ENCODE measurements around the gene DNAI1. TPM values are rescaled to one million over a fixed set of nuclear protein-coding genes. Genes with fewer than 3 reads are reported as not detected.
A peak's percentile ranks its signal among the peaks of the same experiment; 100 is the strongest.

Gene DNAI1
- total RNA-seq, 2 donors from 2014 or later, result 2.5 to 4.1 TPM

DNA sequence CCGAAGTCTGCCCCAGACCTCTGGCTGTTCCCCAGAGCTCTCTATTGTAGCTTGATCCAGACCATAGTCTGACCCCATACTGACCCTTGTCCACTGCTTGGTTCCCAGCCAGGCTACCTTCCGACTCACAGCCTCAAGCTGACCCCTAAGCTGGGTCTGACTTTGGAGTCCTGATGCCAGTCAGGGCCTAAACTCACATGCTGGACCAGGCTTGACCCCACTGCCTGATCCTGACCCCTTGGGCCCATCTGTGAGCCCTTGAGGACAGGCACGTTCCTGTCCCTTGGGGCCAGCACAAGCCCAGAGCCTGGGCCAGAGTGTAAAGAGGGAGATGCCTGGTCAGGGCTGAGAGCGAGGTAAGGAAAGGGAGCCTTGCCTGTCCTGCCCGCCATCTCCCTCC is 96.9 kb downstream of the DNAI1 start:
- H3K27ac ChIP-seq (ENCODE audit: low read depth, low read length), result peak overlapping the region; percentile 44
- Mint-ChIP-seq H3K27ac (no peak overlapping the region), H3K27me3 (ENCODE audit: insufficient read depth) (peaks cover 6% of the 10 kb centered on the region), H3K4me3 (no peak overlapping the region), H3K36me3 (ENCODE audit: low read depth) (no peaks in the 10 kb centered on the region), H3K4me1 (peaks cover 13% of the 10 kb centered on the region), H3K9me3 (no peaks in the 10 kb centered on the region)
- 84 to 100% methylated on average over 1 to 3 of the region's 5 CpGs for WGBS, 2 experiments (ENCODE audit: insufficient coverage in 1 of 2, insufficient read length in 1 of 2)
- H3K4me3 ChIP-seq (ENCODE audit: low read length), result no peak overlapping the region
- H3K27me3 ChIP-seq (ENCODE audit: control insufficient read depth, insufficient read depth, low read length, poor library complexity, severe bottlenecking), result no peaks in the 10 kb centered on the region
- peaks cover 9% of the 10 kb centered on the region for H3K4me1 ChIP-seq (ENCODE audit: control insufficient read depth, insufficient read depth, low read length)
- H3K9ac ChIP-seq (ENCODE audit: extremely low read depth, low read length, poor library complexity, severe bottlenecking), result no peak overlapping the region
- DNase-seq, result peak; percentile 42
- H3K9me3 ChIP-seq (ENCODE audit: control insufficient read depth, low read length), result no peaks in the 10 kb centered on the region
- TF ChIP-seq, protein P1, sequence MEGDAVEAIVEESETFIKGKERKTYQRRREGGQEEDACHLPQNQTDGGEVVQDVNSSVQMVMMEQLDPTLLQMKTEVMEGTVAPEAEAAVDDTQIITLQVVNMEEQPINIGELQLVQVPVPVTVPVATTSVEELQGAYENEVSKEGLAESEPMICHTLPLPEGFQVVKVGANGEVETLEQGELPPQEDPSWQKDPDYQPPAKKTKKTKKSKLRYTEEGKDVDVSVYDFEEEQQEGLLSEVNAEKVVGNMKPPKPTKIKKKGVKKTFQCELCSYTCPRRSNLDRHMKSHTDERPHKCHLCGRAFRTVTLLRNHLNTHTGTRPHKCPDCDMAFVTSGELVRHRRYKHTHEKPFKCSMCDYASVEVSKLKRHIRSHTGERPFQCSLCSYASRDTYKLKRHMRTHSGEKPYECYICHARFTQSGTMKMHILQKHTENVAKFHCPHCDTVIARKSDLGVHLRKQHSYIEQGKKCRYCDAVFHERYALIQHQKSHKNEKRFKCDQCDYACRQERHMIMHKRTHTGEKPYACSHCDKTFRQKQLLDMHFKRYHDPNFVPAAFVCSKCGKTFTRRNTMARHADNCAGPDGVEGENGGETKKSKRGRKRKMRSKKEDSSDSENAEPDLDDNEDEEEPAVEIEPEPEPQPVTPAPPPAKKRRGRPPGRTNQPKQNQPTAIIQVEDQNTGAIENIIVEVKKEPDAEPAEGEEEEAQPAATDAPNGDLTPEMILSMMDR (conservative IDR thresholded peaks at IDR 0.05), result no peak
- no peaks in the 10 kb centered on the region for H3K36me3 ChIP-seq (ENCODE audit: control insufficient read depth, insufficient read depth, low read length)

DNA sequence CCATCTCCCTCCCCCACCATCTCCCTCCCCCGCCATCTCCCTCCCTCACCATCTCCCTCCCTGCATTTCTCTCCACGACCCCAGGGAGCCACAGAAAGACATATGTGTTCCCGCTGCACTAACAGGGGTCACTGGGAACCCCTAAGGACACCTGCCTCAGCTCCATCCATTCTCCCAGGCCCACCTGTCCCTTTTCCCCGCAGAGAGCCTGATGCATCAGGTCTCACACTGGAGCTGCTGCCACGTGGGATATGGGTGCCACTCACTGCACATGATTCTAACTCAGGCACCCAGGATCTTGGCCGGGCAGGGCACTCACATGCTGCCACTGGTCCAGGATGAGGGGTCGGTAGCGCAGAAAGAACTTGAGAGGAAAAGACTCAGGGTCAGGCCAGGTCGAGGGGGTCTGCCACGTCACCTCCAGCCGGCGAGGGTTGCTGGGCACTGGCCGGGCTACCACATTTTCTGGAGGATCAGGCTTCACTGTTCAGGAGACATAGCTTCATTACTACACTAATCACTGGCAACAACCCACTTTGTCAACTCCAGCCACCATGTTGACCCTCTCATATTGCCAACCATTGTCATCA is 97.4 kb downstream of the DNAI1 start:
- no peak overlapping the region for H3K4me3 ChIP-seq (ENCODE audit: low read length)
- Mint-ChIP-seq H3K9me3 (no peaks in the 10 kb centered on the region), H3K27ac (no peak overlapping the region), H3K4me1 (peaks cover 13% of the 10 kb centered on the region), H3K4me3 (no peak overlapping the region), H3K27me3 (ENCODE audit: insufficient read depth) (peaks cover 6% of the 10 kb centered on the region), H3K36me3 (ENCODE audit: low read depth) (no peaks in the 10 kb centered on the region)
- WGBS, 2 experiments (ENCODE audit: insufficient coverage in 1 of 2, insufficient read length in 1 of 2), result 87 to 96% methylated on average over 8 to 12 of the region's 13 CpGs
- peak; percentile 25 for DNase-seq
- H3K9me3 ChIP-seq (ENCODE audit: control insufficient read depth, low read length), result no peaks in the 10 kb centered on the region
- peaks cover 9% of the 10 kb centered on the region for H3K4me1 ChIP-seq (ENCODE audit: control insufficient read depth, insufficient read depth, low read length)
- H3K36me3 ChIP-seq (ENCODE audit: control insufficient read depth, insufficient read depth, low read length), result no peaks in the 10 kb centered on the region
- no peaks in the 10 kb centered on the region for H3K27me3 ChIP-seq (ENCODE audit: control insufficient read depth, insufficient read depth, low read length, poor library complexity, severe bottlenecking)
- H3K27ac ChIP-seq (ENCODE audit: low read depth, low read length), result peak overlapping the region; percentile 44
- no peak overlapping the region for H3K9ac ChIP-seq (ENCODE audit: extremely low read depth, low read length, poor library complexity, severe bottlenecking)
- TF ChIP-seq, protein P1 (conservative IDR thresholded peaks at IDR 0.05), result no peak

DNA sequence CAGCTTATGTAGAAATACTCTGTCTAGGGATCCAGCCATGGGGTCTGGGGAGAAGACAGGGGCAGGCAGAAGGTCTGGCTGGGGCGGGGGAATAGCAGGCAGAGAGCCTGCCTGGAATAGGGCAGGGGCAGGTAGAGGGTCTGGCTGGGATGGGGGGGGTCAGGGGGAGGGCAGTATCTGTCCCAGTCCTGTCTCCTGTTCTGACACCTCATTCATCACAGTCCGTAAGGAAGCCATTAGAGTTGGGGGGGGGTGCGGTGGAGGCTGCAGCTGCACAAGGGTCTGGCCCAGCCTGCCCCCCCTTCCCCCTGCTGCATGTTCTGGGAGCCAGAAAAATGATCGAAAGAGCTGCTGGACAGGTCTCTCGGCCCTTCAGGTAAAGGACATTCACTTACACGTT is 98.3 kb downstream of the DNAI1 start:
- no peak overlapping the region for H3K27ac Mint-ChIP-seq
- DNase-seq, result peak; percentile 29
- WGBS, 2 experiments (ENCODE audit: insufficient coverage in 1 of 2, insufficient read length in 1 of 2), result 95 to 97% methylated on average over 3 to 5 of the region's 6 CpGs

More for the DNA sequence above, 98.3 kb downstream of the DNAI1 start:
- no peak overlapping the region for H3K4me3 ChIP-seq (ENCODE audit: low read length)
- H3K27me3 ChIP-seq (ENCODE audit: control insufficient read depth, insufficient read depth, low read length, poor library complexity, severe bottlenecking), result no peaks in the 10 kb centered on the region
- no peak overlapping the region for H3K27ac ChIP-seq (ENCODE audit: low read depth, low read length)
- H3K27me3 Mint-ChIP-seq (ENCODE audit: insufficient read depth), result peaks cover 6% of the 10 kb centered on the region
- no peak overlapping the region for H3K9ac ChIP-seq (ENCODE audit: extremely low read depth, low read length, poor library complexity, severe bottlenecking)
- H3K4me1 Mint-ChIP-seq, result peaks cover 13% of the 10 kb centered on the region
- peaks cover 9% of the 10 kb centered on the region for H3K4me1 ChIP-seq (ENCODE audit: control insufficient read depth, insufficient read depth, low read length)
- no peaks in the 10 kb centered on the region for H3K9me3 Mint-ChIP-seq
- no peaks in the 10 kb centered on the region for H3K9me3 ChIP-seq (ENCODE audit: control insufficient read depth, low read length)
- H3K36me3 Mint-ChIP-seq (ENCODE audit: low read depth), result no peaks in the 10 kb centered on the region
- TF ChIP-seq, protein P1 (conservative IDR thresholded peaks at IDR 0.05), result no peak
- H3K36me3 ChIP-seq (ENCODE audit: control insufficient read depth, insufficient read depth, low read length), result no peaks in the 10 kb centered on the region
- H3K4me3 Mint-ChIP-seq, result no peak overlapping the region

Measured in endodermal cell (in vitro differentiated cells).